Peyer's patch (tissue), 4 donors: ENCODE data around the gene THEMIS2. TPM values are rescaled to one million over a fixed set of nuclear protein-coding genes. Genes with fewer than 3 reads are reported as not detected.
"Not testable (repeated sequence)": the region's sequence is repeated elsewhere in the genome, so short reads cannot be mapped to it uniquely, and the experiment has no call there.

Experiments
- DNase-seq, 3 donors: peaks; one replicate each; pipeline ENCODE4 v3.0.0-alpha.2; 2017 to 2019
- H3K27ac ChIP-seq, 4 donors: fragments of 200-600 bp; sonication (generic); one replicate each; pipeline ENCODE4 v1.5.1; 2016 to 2019
- H3K27me3 ChIP-seq, 2 donors: fragments of 200-600 bp; sonication (generic); one replicate each; pipeline ENCODE4 v1.5.1; 2019
- H3K36me3 ChIP-seq, 3 donors: fragments of 200-600 bp; sonication (generic); one replicate each; pipeline ENCODE4 v1.5.1; 2016 to 2019
- H3K4me1 ChIP-seq, 4 donors: fragments of 200-600 bp; sonication (generic); one replicate each; pipeline ENCODE4 v1.5.1; 2016 to 2019
- H3K4me3 ChIP-seq, 4 donors: fragments of 200-600 bp; sonication (generic); 1 replicate in 3 of 4; 2 replicates in 1 of 4; pipeline ENCODE4 v1.5.1; 2016 to 2019; ENCODE audit warnings: mild to moderate bottlenecking in 1 of 4
- H3K9me3 ChIP-seq, 4 donors: fragments of 200-600 bp; sonication (generic); one replicate each; pipeline ENCODE4 v1.5.1; 2016 to 2019; ENCODE audit warnings: mild to moderate bottlenecking in 1 of 4
- CTCF ChIP-seq, 6 experiments: fragments of 450-650 bp in 4 of 6; fragments of 200-600 bp in 2 of 6; sonication (generic) in 1 of 6; IDR thresholded peaks; one replicate each; pipeline ENCODE4 v1.5.1; 2017 to 2019; ENCODE audit warnings: antibody characterized with exemption in 6 of 6, mild to moderate bottlenecking in 3 of 6, moderate library complexity in 1 of 6
- POLR2A ChIP-seq, 2 donors: fragments of 450-650 bp; IDR thresholded peaks; one replicate each; pipeline ENCODE4 v1.5.1; 2017; ENCODE audit warnings: antibody characterized with exemption in 2 of 2, mild to moderate bottlenecking in 2 of 2, moderate library complexity in 2 of 2
- total RNA-seq, 4 donors: library from RNA; depleted of rRNA; stranded (reverse); fragments of >200 nt; gene quantifications; one replicate each; pipeline ENCODE4 v1.1.0, GENCODE V29; 2016

THEMIS2 gene
- total RNA-seq, 4 donors from 2014 or later = 8.1 to 86.6 (median 22.8) TPM

GRCh38 chr1:27849951-27850350, 22.4 kb upstream of the THEMIS2 start:
- no peak overlapping the region for H3K27ac ChIP-seq
- no peaks in the 10 kb centered on the region for H3K9me3 ChIP-seq
- peaks cover 0 to 71% (median 0%) of the 10 kb centered on the region in 3 donors for H3K36me3 ChIP-seq
- TF ChIP-seq CTCF (IDR thresholded peaks at IDR 0.05) (no peak), POLR2A (IDR thresholded peaks at IDR 0.05) (no peak)
- peak in 1 of 3 donors; percentile 15 for DNase-seq
- no peaks in the 10 kb centered on the region for H3K4me1 ChIP-seq
- H3K4me3 ChIP-seq = no peak overlapping the region
- no peaks in the 10 kb centered on the region for H3K27me3 ChIP-seq

- Histone ChIP-seq H3K27ac (no peak overlapping the region), H3K9me3 (no peaks in the 10 kb centered on the region), H3K4me1 (peaks cover 0 to 4% (median 0%) of the 10 kb centered on the region in 4 donors), H3K4me3 (no peak overlapping the region), H3K27me3 (no peaks in the 10 kb centered on the region), H3K36me3 (peaks cover 0 to 19% (median 0%) of the 10 kb centered on the region in 3 donors)
- no peak for TF ChIP-seq POLR2A (IDR thresholded peaks at IDR 0.05)
- no peak for DNase-seq
Observed at GRCh38 chr1:27855085-27855484, 17.3 kb upstream of the THEMIS2 start.

- DNase-seq = peak in 1 of 3 donors; percentile 37
Observed at GRCh38 chr1:27856561-27857343, 15.6 kb upstream of the THEMIS2 start.

GRCh38 chr1:27857552-27857951, 14.8 kb upstream of the THEMIS2 start:
- DNase-seq, H3K4me3 ChIP-seq, H3K4me1 ChIP-seq, H3K27me3 ChIP-seq, H3K36me3 ChIP-seq, H3K27ac ChIP-seq, H3K9me3 ChIP-seq: not testable (repeated sequence)

More at GRCh38 chr1:27856561-27857343, 15.6 kb upstream of the THEMIS2 start:
- no peaks in the 10 kb centered on the region for H3K27me3 ChIP-seq
- H3K4me3 ChIP-seq = no peak overlapping the region
- no peak overlapping the region for H3K27ac ChIP-seq
- peaks cover 0 to 3% (median 0%) of the 10 kb centered on the region in 3 donors for H3K36me3 ChIP-seq
- peaks cover 0 to 4% (median 0%) of the 10 kb centered on the region in 4 donors for H3K4me1 ChIP-seq
- no peaks in the 10 kb centered on the region for H3K9me3 ChIP-seq
- TF ChIP-seq POLR2A (IDR thresholded peaks at IDR 0.05) = no peak
- no peak for TF ChIP-seq CTCF (IDR thresholded peaks at IDR 0.05)

GRCh38 chr1:27858072-27858948, 14.0 kb upstream of the THEMIS2 start:
- peak; percentile 86 to 96 (median 91) for DNase-seq
- Histone ChIP-seq H3K4me3 (no peak overlapping the region), H3K36me3 (no peaks in the 10 kb centered on the region), H3K27me3 (no peaks in the 10 kb centered on the region), H3K27ac (peak overlapping the region in 1 of 4 donors; percentile 26), H3K9me3 (no peaks in the 10 kb centered on the region), H3K4me1 (peaks cover 0 to 11% (median 5%) of the 10 kb centered on the region in 4 donors)
- TF ChIP-seq CTCF (IDR thresholded peaks at IDR 0.05) (peak; percentile 95 to 98 (median 96)), POLR2A (IDR thresholded peaks at IDR 0.05) (no peak)

GRCh38 chr1:27858949-27859576, 13.3 kb upstream of the THEMIS2 start:
- DNase-seq = peak in 1 of 3 donors; percentile 28
- Histone ChIP-seq H3K9me3 (no peaks in the 10 kb centered on the region), H3K4me1 (peaks cover 0 to 15% (median 8%) of the 10 kb centered on the region in 4 donors), H3K36me3 (no peaks in the 10 kb centered on the region), H3K27ac (no peak overlapping the region), H3K4me3 (no peak overlapping the region), H3K27me3 (no peaks in the 10 kb centered on the region)
- TF ChIP-seq POLR2A (IDR thresholded peaks at IDR 0.05) (no peak), CTCF (IDR thresholded peaks at IDR 0.05) (no peak)
